H1 (cell line): Measurements from ENCODE around the gene PIGZ.

ENCODE experiments used
- CTCF ChIP-seq, 3 experiments: IDR thresholded peaks; 1 replicate in 2 of 3; 2 replicates in 1 of 3; pipeline versions ENCODE4 v1.5.1 to v1.6.1; 2011; ENCODE audit warnings: low read length in 3 of 3, mild to moderate bottlenecking in 3 of 3, inconsistent platforms in 2 of 3, low read depth in 1 of 3, moderate library complexity in 1 of 3; ENCODE audit not compliant: insufficient read depth in 1 of 3; ENCODE audit errors: control extremely low read depth in 1 of 3
- EZH2 ChIP-seq: fragments of 200-600 bp; sonication (generic); IDR thresholded peaks from 2 replicates; pipeline ENCODE4 v1.7.1; 2012; ENCODE audit warnings: low read depth, mild to moderate bottlenecking, moderate library complexity, low read length, inconsistent platforms; ENCODE audit not compliant: severe bottlenecking
- JUND ChIP-seq: IDR thresholded peaks from 2 replicates; pipeline ENCODE4 v1.6.1; 2011; ENCODE audit warnings: mild to moderate bottlenecking, improper control_type of control experiment, low read length
- SUZ12 ChIP-seq: fragments of 200-600 bp; sonication (generic); IDR thresholded peaks from 2 replicates; pipeline ENCODE4 v1.6.1; 2012; ENCODE audit warnings: mild to moderate bottlenecking, inconsistent platforms, low read length, moderate library complexity, mixed read lengths

GRCh38 chr3:196931157-196931556 is 37.5 kb downstream of the PIGZ start:
- TF ChIP-seq EZH2 (no peak), CTCF (IDR thresholded peaks at IDR 0.05; ENCODE audit: control extremely low read depth in 1 of 3, insufficient read depth in 1 of 3, low read depth in 1 of 3, low read length in 3 of 3) (no peak), SUZ12 (no peak), JUND (no peak)
